A549 (cell line): ENCODE measurements around the gene TTC28.

Source experiments
- CBX8 ChIP-seq: fragments of 200-600 bp; sonication (generic); IDR thresholded peaks from 2 replicates; pipeline ENCODE4 v1.6.1; 2016
- EP300 ChIP-seq, 2 experiments: fragments of >200 bp; sonication (Bioruptor Twin); formaldehyde crosslinking; IDR thresholded peaks; 2 replicates in 1 of 2; 3 replicates in 1 of 2; pipeline ENCODE4 v1.6.1; 2016 to 2017
- MAZ ChIP-seq: fragments of 150-350 bp; IDR thresholded peaks from 2 replicates; pipeline ENCODE4 v1.6.1; 2014; ENCODE audit warnings: antibody characterized with exemption, low read depth, low read length, borderline replicate concordance
- POLR2AphosphoS2 ChIP-seq: conservative IDR thresholded peaks from 2 replicates; pipeline ENCODE4 v1.6.1; 2012; ENCODE audit warnings: low read length, improper control_type of control experiment, inconsistent platforms
- RARB ChIP-seq: fragments of 250-450 bp; sonication (Bioruptor Pico); IDR thresholded peaks from 2 replicates; pipeline ENCODE4 v1.8.0; 2021; ENCODE audit warnings: mild to moderate bottlenecking, moderate library complexity
- SREBF2 ChIP-seq: fragments of 450-650 bp; IDR thresholded peaks from 2 replicates; pipeline ENCODE4 v1.6.1; 2014; ENCODE audit warnings: mild to moderate bottlenecking, moderate library complexity
- ZFP36 ChIP-seq: fragments of 450-650 bp; IDR thresholded peaks from 2 replicates; pipeline ENCODE4 v1.6.1; 2014; ENCODE audit warnings: borderline replicate concordance; ENCODE audit not compliant: partially characterized antibody
- TF ChIP-seq, protein P1 (sequence below): fragments of >200 bp; sonication (Bioruptor Twin); formaldehyde crosslinking; IDR thresholded peaks from 3 replicates; pipeline ENCODE4 v1.5.1; 2016

DNA sequence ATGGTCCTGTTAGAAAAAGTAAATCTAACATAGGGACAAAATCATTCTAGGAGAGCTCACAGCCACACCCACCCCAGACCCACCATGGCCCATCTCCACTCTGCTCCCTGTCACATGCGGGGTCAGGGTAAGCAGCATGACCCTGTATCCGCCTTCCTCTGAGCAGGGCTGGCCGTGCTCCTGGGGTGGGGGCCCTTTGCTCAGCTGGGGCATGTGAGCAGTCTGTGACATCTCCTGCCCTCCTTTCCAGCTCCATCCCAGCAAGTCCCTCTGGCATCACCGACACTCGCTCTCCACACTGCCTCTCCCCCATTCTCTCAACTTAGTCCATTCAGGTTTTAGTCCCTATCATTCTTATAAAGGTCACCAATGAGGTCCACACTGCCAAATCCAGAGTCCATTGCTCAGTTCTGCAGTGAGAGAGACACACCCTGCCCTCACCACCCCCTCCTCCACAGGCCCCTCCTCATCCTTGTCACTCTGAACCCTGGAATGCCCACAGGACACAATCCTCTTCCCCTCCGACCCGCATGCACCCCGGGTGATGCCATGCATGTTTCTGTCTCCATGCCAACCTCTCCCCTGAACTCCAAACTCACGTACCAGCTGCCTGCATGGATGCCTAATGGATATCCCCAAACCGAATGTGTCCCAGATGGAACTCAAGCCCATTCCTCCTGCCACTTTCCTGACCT lies 695.5 kb downstream of the TTC28 start:
- TF ChIP-seq, protein P1, sequence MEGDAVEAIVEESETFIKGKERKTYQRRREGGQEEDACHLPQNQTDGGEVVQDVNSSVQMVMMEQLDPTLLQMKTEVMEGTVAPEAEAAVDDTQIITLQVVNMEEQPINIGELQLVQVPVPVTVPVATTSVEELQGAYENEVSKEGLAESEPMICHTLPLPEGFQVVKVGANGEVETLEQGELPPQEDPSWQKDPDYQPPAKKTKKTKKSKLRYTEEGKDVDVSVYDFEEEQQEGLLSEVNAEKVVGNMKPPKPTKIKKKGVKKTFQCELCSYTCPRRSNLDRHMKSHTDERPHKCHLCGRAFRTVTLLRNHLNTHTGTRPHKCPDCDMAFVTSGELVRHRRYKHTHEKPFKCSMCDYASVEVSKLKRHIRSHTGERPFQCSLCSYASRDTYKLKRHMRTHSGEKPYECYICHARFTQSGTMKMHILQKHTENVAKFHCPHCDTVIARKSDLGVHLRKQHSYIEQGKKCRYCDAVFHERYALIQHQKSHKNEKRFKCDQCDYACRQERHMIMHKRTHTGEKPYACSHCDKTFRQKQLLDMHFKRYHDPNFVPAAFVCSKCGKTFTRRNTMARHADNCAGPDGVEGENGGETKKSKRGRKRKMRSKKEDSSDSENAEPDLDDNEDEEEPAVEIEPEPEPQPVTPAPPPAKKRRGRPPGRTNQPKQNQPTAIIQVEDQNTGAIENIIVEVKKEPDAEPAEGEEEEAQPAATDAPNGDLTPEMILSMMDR = no peak
- TF ChIP-seq EP300 (IDR thresholded peaks at IDR 0.05) (no peak), MAZ (no peak), RARB (CRISPR knock-in tag) (no peak), CBX8 (no peak), POLR2AphosphoS2 (no peak), ZFP36 (no peak), SREBF2 (no peak)
